ENCODE results near the gene CACNB3.

- TF ChIP-seq CTCF (IDR thresholded peaks at IDR 0.05; ENCODE audit: insufficient read depth, low read depth, low read length): no peak
- TF ChIP-seq EZH2 (IDR thresholded peaks at IDR 0.05; ENCODE audit: insufficient read depth, low read length): no peak
Observed at GRCh38 chr12:48787791-48788523, 30.3 kb upstream of the CACNB3 start.

Measured in astrocyte (in vitro differentiated cells and primary cell).